HG03439 (cell line): ENCODE data around the gene SLC22A17.

Experiments
- ATAC-seq: cut with Tn5 transposase; IDR thresholded peaks from one replicate; pipeline ENCODE4 v1.9.1; 2021; ENCODE audit warnings: mild to moderate bottlenecking, moderate library complexity; ENCODE audit not compliant: unreplicated experiment

Gene SLC22A17

GRCh38 chr14:23316300-23316699 lies 36.4 kb downstream of the SLC22A17 start:
- no peak for ATAC-seq

- ATAC-seq = no peak
These were observed 42.1 kb downstream of the SLC22A17 start for GRCh38 chr14:23310546-23310945.

- no peak for ATAC-seq
These were observed 43.8 kb downstream of the SLC22A17 start for GRCh38 chr14:23308721-23309445.

GRCh38 chr14:23307687-23308644 lies 44.7 kb downstream of the SLC22A17 start:
- ATAC-seq = no peak

GRCh38 chr14:23307146-23307530 lies 45.5 kb downstream of the SLC22A17 start:
- no peak for ATAC-seq

GRCh38 chr14:23306412-23307145 lies 46.1 kb downstream of the SLC22A17 start, which contains the start of gene BCL2L2:
TSS of gene BCL2L2 (plus strand) at chr14:23306833. CDS start at chr14:23307768, 935 bp downstream.
- no peak for ATAC-seq

DNA sequence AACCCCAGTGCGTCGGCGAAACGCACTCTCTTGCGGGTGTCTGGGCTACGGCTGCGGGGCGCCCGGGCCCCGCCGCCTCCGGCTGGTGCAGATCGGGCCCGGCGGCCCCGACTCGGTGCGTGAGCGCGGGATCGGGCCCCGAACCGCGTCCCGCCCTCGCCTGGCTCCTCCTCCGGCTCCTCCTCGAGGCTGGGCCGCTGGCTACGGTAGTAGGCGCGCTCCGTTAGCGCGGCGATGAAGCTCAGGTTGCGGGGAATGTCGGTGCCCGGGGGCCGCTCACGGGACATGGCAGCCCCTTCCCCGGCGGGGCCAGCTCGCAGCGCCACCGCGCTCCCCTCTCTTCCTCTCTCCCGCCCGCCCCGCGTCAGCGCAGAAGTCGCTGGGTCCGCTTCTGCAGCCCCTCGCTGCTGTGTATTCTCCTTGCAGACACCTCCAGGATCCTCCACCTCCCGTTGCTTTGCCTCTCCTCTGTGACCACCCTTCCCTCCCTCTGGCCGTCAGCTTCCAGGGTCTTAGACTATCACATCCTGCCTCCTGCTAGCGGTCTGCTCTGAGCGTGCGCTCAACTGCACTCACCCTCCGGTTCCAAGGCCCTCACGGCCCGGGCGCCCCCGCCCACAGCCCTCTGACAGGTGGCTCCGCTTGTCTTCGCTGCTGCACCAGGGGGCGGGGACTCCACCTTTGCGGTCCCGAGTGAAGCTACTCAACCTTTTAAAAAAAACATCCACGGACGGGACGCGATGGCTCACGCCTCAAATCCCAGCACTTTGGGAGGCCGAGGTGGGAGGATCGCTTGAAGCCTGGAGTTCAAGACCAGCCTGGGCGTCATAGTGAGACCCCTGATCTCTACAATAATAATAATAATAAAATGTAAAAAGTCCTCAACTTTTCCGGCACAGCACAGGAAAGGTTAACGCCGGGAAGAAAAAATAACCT lies 50.1 kb downstream of the SLC22A17 start, which contains the start of gene PPP1R3E:
Gene PPP1R3E (minus strand): TSS at position 570 of the 936 bp plus-strand sequence. CDS start 283 bp downstream, at position 287.
- ATAC-seq = peak; percentile 35

DNA sequence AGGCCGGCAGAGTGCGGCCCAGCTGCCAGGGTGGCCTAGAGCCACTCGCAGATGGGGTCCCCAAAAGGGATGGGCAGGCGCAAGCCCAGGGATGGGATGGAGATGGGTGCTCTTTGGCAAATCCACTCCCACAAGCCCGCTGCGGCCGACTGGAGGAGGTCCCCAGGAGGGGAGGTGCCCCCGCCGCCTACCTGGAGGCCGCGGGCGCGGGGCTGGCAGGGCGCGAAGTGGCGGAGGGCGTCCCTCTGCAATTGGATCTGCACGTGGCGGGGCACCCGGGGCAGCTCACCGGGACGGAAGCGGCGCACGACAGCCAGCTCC lies 50.8 kb downstream of the SLC22A17 start:
- peak; percentile 12 for ATAC-seq

- peak; percentile 79 for ATAC-seq
These were observed 51.3 kb downstream of the SLC22A17 start for GRCh38 chr14:23301288-23301968.

- no peak for ATAC-seq
These were observed 51.9 kb downstream of the SLC22A17 start for GRCh38 chr14:23300687-23301223.

- ATAC-seq = no peak
These were observed 52.6 kb downstream of the SLC22A17 start for GRCh38 chr14:23299986-23300686.

DNA sequence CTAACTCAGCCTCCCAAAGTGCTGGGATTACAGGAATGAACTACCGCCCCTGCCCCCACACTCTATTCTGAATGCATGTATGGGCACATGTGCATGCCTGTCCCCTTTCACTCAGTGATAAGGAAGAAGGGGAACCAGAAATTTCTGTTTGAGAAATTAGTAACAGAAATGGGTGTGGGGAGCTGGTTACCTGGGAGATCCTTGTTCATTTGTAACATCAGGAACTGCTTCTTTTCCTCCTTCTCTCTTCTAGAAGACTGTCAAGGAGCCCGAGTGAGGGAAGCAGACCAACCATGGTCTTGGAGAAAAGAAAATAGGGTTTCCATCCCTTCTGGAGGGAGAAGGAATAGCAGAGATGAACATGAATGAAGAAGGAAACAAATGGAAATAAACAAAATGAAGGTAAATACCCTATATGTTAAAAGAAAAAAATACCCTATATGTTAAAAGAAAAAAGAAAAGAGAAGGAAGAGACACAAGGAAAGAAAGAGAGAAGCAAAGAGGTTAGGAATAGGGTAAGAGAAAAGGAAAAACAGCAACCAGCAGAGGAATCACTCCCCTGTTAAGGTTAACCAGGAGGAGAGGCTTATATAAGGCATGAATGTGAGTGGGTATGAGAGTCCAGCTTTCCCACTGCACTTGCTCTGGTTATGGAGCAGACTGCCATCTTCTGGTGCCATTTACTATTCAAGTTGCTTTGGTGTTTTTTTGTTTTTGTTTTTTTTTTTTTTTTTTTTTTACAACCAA lies 53.3 kb downstream of the SLC22A17 start:
- no peak for ATAC-seq

DNA sequence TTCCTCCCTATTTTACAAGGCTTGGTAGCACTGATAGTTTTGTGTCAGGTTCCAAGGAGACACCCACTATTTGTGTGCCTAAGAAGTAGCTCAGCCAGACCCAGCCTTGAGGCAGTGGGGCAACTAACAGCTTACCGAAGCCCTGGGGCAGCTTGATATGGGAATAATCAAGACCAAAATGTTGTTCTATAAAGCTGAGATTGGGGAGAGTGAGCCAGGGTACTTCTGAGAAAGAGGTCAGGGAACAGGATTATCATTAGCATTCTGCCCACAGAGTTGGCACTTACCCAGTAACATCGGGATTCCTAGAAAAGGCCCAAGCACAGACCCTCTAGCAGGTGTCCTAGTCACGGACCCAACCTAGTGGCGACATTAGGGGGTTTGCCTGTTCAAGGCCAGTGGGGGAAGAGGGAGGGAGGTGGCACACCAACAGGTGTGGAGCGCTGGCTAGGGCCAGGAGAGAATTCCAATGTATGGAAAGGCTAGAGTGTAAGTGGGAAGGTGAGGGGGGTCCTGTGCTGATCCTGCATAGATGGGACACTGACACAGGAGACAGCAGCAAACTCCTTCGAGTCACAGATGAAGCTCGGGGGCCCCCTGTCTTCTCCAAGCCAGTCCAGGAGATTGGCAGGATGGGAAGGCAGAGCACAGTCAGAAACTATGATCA lies 54.9 kb downstream of the SLC22A17 start:
- no peak for ATAC-seq

DNA sequence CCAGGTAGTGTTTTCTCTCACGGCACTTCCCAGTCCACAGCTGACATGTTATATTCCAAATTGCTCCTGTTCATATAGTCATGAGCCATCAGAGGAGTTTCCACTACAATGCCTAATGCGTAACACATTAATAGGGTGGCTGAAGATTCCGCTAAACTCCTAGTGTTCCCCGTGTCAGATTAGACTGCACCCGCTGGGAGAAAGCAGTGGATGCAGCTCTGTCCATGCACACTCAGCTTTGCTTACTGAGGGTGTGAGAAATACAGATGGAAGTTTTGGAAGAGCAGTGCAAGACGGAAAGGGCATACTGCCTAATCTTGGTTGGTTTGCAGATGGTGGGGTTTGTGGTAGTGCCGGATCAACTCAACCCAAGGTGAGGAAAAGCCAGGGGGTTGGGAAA lies 55.6 kb downstream of the SLC22A17 start:
- no peak for ATAC-seq
